Measurements from ENCODE around the gene ST6GALNAC1. TPM values are rescaled to one million over a fixed set of nuclear protein-coding genes. Genes with fewer than 3 reads are reported as not detected.

The ST6GALNAC1 gene
- total and polyA plus RNA-seq, 4 donors: 13.9 to 24.9 (median 20.9) TPM

DNA sequence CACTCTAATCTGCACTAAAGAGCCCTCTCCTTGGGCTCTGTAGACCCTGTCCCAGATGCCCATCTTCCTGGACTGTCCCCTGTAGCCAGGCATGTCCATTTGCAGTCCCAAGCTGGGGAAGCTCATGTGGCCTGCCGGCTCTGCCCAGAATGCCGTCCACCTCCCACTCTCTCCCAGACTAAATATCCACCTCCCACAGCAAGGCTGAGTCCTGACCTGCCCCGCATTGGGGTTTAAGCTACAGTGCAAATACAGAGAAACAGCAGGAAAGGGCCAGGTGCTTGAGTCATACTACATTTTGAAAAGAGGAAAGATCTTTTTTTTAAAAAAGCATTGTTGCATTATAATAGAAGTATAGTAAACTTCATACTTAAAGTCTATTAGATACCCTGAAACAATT is 60.9 kb downstream of the ST6GALNAC1 start:
- 28 to 31% methylated on average over 3 of the region's 3 CpGs for WGBS, 2 donors
- DNase-seq (no peak), ATAC-seq (ENCODE audit: insufficient read depth, low FRiP score) (no peak)
- Histone ChIP-seq H3K9ac (ENCODE audit: insufficient read depth in 1 of 2, low read length in 2 of 2) (no peak overlapping the region), H3K27me3 (ENCODE audit: control insufficient read depth in 3 of 3, insufficient read depth in 3 of 3, low read length in 2 of 3) (peaks cover 0 to 29% (median 24%) of the 10 kb centered on the region in 3 donors), H3K4me1 (ENCODE audit: control insufficient read depth in 5 of 5, insufficient read depth in 5 of 5, low read length in 5 of 5) (peaks cover 0 to 6% (median 4%) of the 10 kb centered on the region in 5 donors), H3K36me3 (ENCODE audit: control insufficient read depth in 4 of 4, insufficient read depth in 4 of 4, low read length in 4 of 4) (no peaks in the 10 kb centered on the region), H3K9me3 (ENCODE audit: control insufficient read depth in 4 of 4, insufficient read depth in 3 of 4, low read length in 3 of 4) (no peaks in the 10 kb centered on the region), H3K4me3 (no peak overlapping the region), H3K27ac (ENCODE audit: low read depth in 1 of 2, low read length in 1 of 2) (no peak overlapping the region)
- TF ChIP-seq, protein P1, sequence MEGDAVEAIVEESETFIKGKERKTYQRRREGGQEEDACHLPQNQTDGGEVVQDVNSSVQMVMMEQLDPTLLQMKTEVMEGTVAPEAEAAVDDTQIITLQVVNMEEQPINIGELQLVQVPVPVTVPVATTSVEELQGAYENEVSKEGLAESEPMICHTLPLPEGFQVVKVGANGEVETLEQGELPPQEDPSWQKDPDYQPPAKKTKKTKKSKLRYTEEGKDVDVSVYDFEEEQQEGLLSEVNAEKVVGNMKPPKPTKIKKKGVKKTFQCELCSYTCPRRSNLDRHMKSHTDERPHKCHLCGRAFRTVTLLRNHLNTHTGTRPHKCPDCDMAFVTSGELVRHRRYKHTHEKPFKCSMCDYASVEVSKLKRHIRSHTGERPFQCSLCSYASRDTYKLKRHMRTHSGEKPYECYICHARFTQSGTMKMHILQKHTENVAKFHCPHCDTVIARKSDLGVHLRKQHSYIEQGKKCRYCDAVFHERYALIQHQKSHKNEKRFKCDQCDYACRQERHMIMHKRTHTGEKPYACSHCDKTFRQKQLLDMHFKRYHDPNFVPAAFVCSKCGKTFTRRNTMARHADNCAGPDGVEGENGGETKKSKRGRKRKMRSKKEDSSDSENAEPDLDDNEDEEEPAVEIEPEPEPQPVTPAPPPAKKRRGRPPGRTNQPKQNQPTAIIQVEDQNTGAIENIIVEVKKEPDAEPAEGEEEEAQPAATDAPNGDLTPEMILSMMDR (IDR thresholded peaks at IDR 0.05; ENCODE audit: control extremely low read depth, extremely low read depth): no peak

DNA sequence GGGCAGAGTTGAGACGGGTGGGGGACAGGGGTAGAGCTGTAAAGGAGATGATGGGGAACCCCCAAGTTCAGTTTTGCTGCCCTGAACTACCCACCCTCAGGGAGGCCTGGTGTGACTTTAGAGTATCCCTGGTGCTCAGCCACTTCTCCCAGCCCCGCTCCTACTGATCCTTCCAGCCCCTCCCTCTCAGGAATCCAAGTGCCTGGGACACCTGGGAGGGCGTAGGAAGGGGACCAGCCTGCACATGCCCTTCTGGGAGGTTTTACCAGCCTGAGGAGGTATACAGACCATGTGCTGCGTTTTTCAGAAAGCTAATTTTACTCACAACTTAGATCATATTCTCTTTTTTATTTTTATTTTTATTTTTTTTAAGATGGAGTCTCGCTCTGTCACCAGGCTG is 62.0 kb downstream of the ST6GALNAC1 start:
- no peak overlapping the region for H3K4me3 ChIP-seq
- TF ChIP-seq, protein P1 (IDR thresholded peaks at IDR 0.05; ENCODE audit: control extremely low read depth, extremely low read depth): no peak
- DNase-seq (no peak), ATAC-seq (ENCODE audit: insufficient read depth, low FRiP score) (no peak)
- 92 to 96% methylated on average over 5 of the region's 5 CpGs for WGBS, 2 donors
- H3K9ac ChIP-seq (ENCODE audit: insufficient read depth in 1 of 2, low read length in 2 of 2): no peak overlapping the region
- no peaks in the 10 kb centered on the region for H3K9me3 ChIP-seq (ENCODE audit: control insufficient read depth in 4 of 4, insufficient read depth in 3 of 4, low read length in 3 of 4)
- H3K27ac ChIP-seq (ENCODE audit: low read depth in 1 of 2, low read length in 1 of 2): no peak overlapping the region
- peaks cover 0 to 20% (median 12%) of the 10 kb centered on the region in 3 donors for H3K27me3 ChIP-seq (ENCODE audit: control insufficient read depth in 3 of 3, insufficient read depth in 3 of 3, low read length in 2 of 3)
- H3K36me3 ChIP-seq (ENCODE audit: control insufficient read depth in 4 of 4, insufficient read depth in 4 of 4, low read length in 4 of 4): no peaks in the 10 kb centered on the region
- H3K4me1 ChIP-seq (ENCODE audit: control insufficient read depth in 5 of 5, insufficient read depth in 5 of 5, low read length in 5 of 5): peaks cover 0 to 6% (median 3%) of the 10 kb centered on the region in 5 donors

DNA sequence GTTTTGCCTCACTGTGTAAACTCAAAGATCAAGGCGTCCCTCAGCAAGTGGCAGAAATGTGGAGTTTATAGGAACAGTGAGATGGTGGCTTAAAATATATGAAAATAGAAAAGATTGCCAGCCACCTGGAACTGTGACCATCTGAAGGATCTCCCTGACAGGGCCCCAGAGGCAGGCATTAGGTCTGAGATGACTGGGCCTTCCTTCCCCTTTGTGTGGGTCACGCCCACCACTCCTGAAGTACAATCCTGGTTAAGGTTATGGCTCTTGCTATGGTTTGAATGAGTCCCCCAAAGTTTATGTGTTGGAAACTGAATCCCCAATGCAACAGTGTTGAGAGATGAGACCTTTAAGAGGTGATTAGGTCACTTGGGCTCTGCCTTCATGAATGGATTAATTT is 64.3 kb downstream of the ST6GALNAC1 start:
- WGBS, 2 donors: 68 to 84% methylated on average over 2 of the region's 2 CpGs
- TF ChIP-seq, protein P1 (IDR thresholded peaks at IDR 0.05; ENCODE audit: control extremely low read depth, extremely low read depth): no peak
- Histone ChIP-seq H3K36me3 (ENCODE audit: control insufficient read depth in 4 of 4, insufficient read depth in 4 of 4, low read length in 4 of 4) (peaks cover 0 to 2% (median 0%) of the 10 kb centered on the region in 4 donors), H3K4me3 (no peak overlapping the region), H3K9ac (ENCODE audit: insufficient read depth in 1 of 2, low read length in 2 of 2) (no peak overlapping the region), H3K27ac (ENCODE audit: low read depth in 1 of 2, low read length in 1 of 2) (no peak overlapping the region), H3K9me3 (ENCODE audit: control insufficient read depth in 4 of 4, insufficient read depth in 3 of 4, low read length in 3 of 4) (no peaks in the 10 kb centered on the region), H3K4me1 (ENCODE audit: control insufficient read depth in 5 of 5, insufficient read depth in 5 of 5, low read length in 5 of 5) (no peaks in the 10 kb centered on the region), H3K27me3 (ENCODE audit: control insufficient read depth in 3 of 3, insufficient read depth in 3 of 3, low read length in 2 of 3) (peaks cover 0 to 7% (median 2%) of the 10 kb centered on the region in 3 donors)
- no peak for DNase-seq
- ATAC-seq (ENCODE audit: insufficient read depth, low FRiP score): no peak

DNA sequence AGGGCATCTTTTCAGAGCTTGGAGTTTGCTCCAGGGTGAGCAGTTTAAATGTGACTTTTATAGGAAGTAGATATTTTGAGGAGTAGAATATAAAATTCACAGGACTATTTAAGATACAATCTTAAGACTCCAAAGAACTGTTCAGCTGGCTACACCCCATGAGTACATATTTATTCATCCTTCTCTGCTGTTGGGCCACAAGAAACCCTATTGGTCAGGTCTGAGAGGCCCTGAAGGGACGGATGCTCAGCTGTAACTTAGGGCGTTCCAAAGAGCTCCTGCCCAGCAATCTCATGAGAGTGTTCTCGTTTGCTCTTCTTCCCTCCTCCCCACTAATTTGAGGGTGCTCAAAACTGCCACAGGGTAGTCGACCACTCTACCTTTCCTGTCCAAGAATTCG is 65.2 kb downstream of the ST6GALNAC1 start:
- Histone ChIP-seq H3K4me3 (no peak overlapping the region), H3K9me3 (ENCODE audit: control insufficient read depth in 4 of 4, insufficient read depth in 3 of 4, low read length in 3 of 4) (no peaks in the 10 kb centered on the region), H3K4me1 (ENCODE audit: control insufficient read depth in 5 of 5, insufficient read depth in 5 of 5, low read length in 5 of 5) (no peaks in the 10 kb centered on the region), H3K9ac (ENCODE audit: insufficient read depth in 1 of 2, low read length in 2 of 2) (no peak overlapping the region), H3K27ac (ENCODE audit: low read depth in 1 of 2, low read length in 1 of 2) (no peak overlapping the region), H3K36me3 (ENCODE audit: control insufficient read depth in 4 of 4, insufficient read depth in 4 of 4, low read length in 4 of 4) (peaks cover 0 to 2% (median 0%) of the 10 kb centered on the region in 4 donors), H3K27me3 (ENCODE audit: control insufficient read depth in 3 of 3, insufficient read depth in 3 of 3, low read length in 2 of 3) (peaks cover 0 to 2% (median 0%) of the 10 kb centered on the region in 3 donors)
- 67 to 90% methylated on average over 5 of the region's 5 CpGs for WGBS, 2 donors
- DNase-seq: no peak
- no peak for ATAC-seq (ENCODE audit: insufficient read depth, low FRiP score)
- TF ChIP-seq, protein P1 (IDR thresholded peaks at IDR 0.05; ENCODE audit: control extremely low read depth, extremely low read depth): no peak
